Sigmoid colon (tissue), 4 donors: ENCODE measurements around the gene TSTD2.

Experiments
- EP300 ChIP-seq, 4 donors: sonication (generic); formaldehyde crosslinking; IDR thresholded peaks; one replicate each; pipeline ENCODE4 v1.6.1; 2017; ENCODE audit warnings: antibody characterized with exemption in 4 of 4
- TF ChIP-seq, protein P1 (sequence below), 4 experiments: fragments of 450-650 bp in 3 of 4; fragments of 200-600 bp in 1 of 4; IDR thresholded peaks; one replicate each; pipeline ENCODE4 v1.5.1; 2016 to 2019; ENCODE audit warnings: antibody characterized with exemption in 4 of 4, mild to moderate bottlenecking in 3 of 4, moderate library complexity in 2 of 4

DNA sequence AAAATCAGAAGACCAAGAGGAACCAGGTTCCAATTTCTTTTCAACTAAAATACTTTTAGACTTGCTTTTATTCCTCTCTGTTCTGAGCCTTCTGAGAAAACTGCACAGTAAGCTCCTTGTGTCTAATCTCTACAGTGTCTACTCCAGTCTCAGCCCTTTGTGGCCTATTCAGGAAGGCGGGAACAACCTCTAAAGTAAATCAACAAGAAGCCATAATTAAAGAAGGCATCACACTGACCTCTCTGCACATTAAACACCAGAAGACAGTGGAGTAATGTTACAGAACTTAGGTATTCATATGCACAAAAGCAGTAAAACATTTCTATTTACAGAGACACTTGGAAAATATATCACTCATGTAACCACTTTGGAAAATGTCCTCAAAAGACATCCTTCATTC lies 49.1 kb upstream of the TSTD2 start:
- TF ChIP-seq, protein P1, sequence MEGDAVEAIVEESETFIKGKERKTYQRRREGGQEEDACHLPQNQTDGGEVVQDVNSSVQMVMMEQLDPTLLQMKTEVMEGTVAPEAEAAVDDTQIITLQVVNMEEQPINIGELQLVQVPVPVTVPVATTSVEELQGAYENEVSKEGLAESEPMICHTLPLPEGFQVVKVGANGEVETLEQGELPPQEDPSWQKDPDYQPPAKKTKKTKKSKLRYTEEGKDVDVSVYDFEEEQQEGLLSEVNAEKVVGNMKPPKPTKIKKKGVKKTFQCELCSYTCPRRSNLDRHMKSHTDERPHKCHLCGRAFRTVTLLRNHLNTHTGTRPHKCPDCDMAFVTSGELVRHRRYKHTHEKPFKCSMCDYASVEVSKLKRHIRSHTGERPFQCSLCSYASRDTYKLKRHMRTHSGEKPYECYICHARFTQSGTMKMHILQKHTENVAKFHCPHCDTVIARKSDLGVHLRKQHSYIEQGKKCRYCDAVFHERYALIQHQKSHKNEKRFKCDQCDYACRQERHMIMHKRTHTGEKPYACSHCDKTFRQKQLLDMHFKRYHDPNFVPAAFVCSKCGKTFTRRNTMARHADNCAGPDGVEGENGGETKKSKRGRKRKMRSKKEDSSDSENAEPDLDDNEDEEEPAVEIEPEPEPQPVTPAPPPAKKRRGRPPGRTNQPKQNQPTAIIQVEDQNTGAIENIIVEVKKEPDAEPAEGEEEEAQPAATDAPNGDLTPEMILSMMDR (IDR thresholded peaks at IDR 0.05): no peak
- TF ChIP-seq EP300 (IDR thresholded peaks at IDR 0.05): no peak
